GM20431 (cell line): ENCODE data around the gene GRB10.

Experiments
- in situ Hi-C: fragments of 300-500 bp; cut with MseI, MboI; formaldehyde crosslinking; loops from one replicate; pipeline ENCODE4 v1.15.0; 2020; ENCODE audit warnings: low sequenced_read_pairs; ENCODE audit not compliant: unreplicated experiment

The GRB10 gene

GRCh38 chr7:50662041-50662694, 120.5 kb downstream of the GRB10 start:
- in situ Hi-C loops: no loop called here

GRCh38 chr7:50661345-50662040, 121.2 kb downstream of the GRB10 start:
- in situ Hi-C loops: no loop called here

GRCh38 chr7:50660830-50661175, 121.9 kb downstream of the GRB10 start:
- in situ Hi-C loops: no loop called here

GRCh38 chr7:50660040-50660829, 122.5 kb downstream of the GRB10 start:
- in situ Hi-C loops: no loop called here

GRCh38 chr7:50659329-50659965, 123.2 kb downstream of the GRB10 start:
- in situ Hi-C loops: no loop called here

GRCh38 chr7:50658696-50659095, 124.0 kb downstream of the GRB10 start:
- in situ Hi-C loops: no loop called here

- in situ Hi-C loops: no loop called here
These were observed 124.8 kb downstream of the GRB10 start for GRCh38 chr7:50657912-50658311.

GRCh38 chr7:50657341-50657873, 125.3 kb downstream of the GRB10 start:
- in situ Hi-C loops: no loop called here

GRCh38 chr7:50656141-50656895, 126.4 kb downstream of the GRB10 start:
- in situ Hi-C loops: no loop called here

- in situ Hi-C loops: no loop called here
These were observed 127.2 kb downstream of the GRB10 start for GRCh38 chr7:50655490-50655889.

- in situ Hi-C loops: no loop called here
These were observed 127.7 kb downstream of the GRB10 start for GRCh38 chr7:50655020-50655419.

GRCh38 chr7:50653981-50654425, 128.7 kb downstream of the GRB10 start:
- in situ Hi-C loops: no loop called here

GRCh38 chr7:50653126-50653864, 129.4 kb downstream of the GRB10 start:
- in situ Hi-C loops: no loop called here

- in situ Hi-C loops: no loop called here
These were observed 130.1 kb downstream of the GRB10 start for GRCh38 chr7:50652400-50653125.

GRCh38 chr7:50651271-50651989, 131.3 kb downstream of the GRB10 start:
- in situ Hi-C loops: no loop called here

GRCh38 chr7:50650057-50650664, 132.5 kb downstream of the GRB10 start:
- in situ Hi-C loops: no loop called here

GRCh38 chr7:50649259-50649885, 133.3 kb downstream of the GRB10 start:
- in situ Hi-C loops: no loop called here
